Stimulated activated CD8-positive, alpha-beta memory T cell treated with anti-CD3 and anti-CD28 coated beads, Interleukin-12 subunit alpha, Interleukin-12 subunit beta, amount 100 ng/mL, for 24 hours (primary cell): Measurements from ENCODE around the gene TEX22.

Source experiments
- DNase-seq: peaks from one replicate; pipeline ENCODE4 v3.0.0-alpha.2; 2020; ENCODE audit errors: extremely low read depth

Gene TEX22

GRCh38 chr14:105384605-105385321 is 13.6 kb upstream of the TEX22 start:
- no peak for DNase-seq

GRCh38 chr14:105385322-105385637 is 13.1 kb upstream of the TEX22 start:
- DNase-seq = no peak

DNA sequence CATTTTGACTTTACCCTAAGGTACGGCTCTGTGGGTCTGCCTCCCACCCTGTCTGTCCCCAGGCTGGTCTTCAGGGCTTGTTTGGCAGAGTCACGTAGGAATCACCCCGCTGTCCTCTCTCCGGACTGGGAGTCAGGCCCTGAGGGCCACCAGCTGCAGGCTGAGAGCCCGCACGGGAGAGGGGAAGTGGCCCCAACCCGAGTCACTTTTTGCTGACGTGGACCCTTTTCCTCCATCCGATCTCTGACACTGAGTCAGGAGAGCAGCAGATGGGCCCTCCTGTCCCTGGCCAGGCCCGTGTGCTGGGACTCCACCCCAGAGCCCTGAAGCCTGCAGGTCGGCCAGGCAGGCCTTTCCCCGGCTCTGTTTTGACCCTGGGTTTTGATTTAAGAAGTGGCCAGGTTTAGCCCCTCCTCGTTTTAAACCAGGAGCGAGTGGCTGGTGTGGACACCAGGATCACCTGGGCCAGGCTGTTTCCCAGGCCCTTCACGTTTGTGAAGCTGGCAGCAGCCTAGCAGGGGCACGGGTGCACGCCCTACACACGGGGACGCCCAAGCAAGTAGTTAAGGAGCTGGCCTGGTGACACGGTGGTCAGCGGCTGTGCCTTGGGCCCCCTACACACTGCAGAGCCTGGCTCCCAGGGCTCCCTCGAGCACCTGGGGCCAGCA is 12.5 kb upstream of the TEX22 start:
- no peak for DNase-seq

DNA sequence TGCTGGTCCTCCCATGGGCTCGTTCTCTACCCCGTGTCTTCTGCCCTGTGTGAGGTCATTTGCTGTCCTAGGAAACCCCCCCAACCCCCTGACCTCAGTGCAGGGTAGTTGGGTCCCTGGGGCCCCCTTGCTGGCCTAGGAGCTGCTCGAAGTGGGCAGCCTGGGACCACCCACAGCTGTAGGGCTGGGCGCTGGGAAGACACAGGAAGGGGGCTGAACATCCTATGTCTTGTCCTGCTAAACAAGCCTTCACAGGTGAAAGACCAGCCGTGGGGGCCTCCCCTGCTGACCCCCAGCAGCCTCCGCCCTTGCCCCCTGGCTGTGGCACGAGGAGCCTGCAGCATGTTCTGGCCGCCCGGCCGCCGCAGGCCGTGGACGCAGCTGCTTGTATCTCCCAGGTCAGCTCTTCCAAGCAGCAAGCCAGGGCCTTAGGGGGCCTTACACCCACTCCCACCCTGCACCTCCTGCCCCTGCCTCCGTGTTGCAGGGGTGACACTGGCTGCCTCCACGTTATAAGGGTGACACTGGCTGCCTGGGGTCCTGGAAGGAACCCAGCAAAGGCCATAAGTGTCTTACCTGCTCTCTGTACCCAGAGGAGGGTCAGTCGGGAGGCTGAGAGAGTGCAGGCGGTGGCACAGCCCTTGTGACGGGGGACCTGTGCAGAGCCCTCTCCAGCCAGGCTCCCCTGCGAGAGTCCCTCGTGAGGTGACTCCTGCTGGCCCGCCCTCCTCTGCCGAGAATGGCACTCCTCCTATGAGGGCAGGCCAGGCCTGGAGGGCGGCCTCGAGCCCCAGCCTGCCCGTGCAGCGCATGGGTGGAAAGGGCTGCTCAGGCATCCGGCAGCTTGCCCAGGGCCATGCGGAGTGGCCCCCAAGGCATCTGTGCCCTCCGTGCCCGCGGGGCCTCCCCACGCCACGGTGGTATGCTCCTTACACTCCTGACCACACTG is 11.5 kb upstream of the TEX22 start:
- no peak for DNase-seq

- DNase-seq = no peak
Observed at GRCh38 chr14:105387530-105387922, 10.8 kb upstream of the TEX22 start.

GRCh38 chr14:105388110-105388951 is 10.0 kb upstream of the TEX22 start:
- DNase-seq = no peak

DNA sequence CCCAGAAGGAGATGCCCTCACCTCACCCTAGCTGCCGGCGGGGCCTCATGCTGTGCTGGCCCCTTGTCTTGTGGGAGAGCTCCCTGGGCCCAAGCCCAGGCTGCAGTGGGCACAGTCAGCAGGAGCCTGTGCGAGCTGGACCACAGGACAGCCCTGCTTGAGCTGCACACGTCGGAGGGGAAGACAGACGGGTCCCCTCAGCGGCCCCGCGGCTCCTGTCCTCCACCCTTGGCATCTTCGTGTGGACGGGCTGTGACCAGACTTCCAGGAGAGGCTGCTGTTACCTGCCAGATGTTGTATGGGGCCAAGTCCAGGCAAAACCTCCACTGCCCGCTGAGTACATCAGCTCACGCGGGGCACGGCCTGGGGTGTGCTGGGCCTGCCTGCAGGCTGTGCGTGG is 9.4 kb upstream of the TEX22 start:
- DNase-seq = no peak

DNA sequence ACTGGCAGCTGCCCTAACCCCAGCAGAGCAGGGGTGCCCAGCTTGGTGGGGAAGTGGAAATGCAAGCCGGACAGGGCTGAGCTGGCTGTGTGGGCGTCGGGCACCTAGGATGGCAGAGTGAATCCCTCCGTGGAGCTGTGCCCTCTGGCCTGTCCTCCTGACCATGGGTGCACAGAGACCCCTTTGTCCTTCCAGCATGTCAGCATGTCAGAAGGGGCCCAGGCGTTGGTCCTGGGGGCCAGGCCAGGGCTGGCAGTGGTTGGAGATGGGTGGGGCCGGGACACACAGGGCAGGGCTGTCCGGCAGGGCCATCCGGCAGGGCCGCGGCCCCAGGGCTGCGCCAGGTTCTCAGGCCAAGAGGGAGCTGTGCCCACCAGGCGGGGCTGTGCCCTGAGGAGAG is 8.8 kb upstream of the TEX22 start:
- DNase-seq = no peak

DNA sequence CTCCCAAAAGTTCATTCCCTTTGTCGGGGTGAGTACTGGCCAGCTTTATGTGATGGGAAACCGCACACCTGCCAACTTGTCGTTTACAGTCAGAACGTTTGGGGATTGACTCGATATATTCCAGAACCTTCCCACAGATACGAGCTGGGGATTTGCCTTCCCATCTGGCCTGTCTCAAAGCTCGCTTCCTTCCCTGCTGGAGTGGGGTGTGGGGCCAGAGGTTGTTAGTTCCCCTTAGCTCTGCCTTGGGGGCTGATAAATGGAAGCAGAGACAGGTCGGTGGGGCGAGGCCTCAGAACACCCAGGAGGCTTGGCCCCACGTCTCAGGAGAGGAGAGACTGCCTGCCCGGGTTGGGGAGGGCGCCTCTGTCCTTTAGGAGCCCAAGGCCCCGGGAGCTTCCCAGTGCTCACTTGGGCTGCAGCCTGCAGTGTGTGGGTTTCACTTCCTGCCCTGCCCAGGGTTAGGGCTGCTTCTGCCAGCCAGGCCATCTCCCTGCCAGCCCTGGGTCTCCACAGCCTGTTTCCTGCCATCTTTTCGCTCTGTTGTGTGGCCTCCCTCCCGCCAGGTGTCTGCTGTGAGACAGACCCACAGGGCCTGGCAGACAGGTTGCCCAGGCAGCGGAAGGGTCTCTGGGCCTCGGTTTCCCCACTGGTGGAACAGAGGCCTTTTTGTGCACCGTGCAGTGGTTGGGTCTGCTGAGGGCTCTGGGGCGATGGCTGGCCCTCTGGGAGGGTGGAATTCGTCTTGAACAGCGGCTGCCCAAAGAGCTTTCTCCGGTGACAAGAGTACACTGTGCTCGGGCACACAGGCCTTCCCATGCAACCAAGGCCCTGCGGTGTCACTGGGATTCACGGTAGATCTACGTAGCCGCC is 8.1 kb upstream of the TEX22 start:
- no peak for DNase-seq

- DNase-seq = no peak
Observed at GRCh38 chr14:105390849-105391500, 7.4 kb upstream of the TEX22 start.

GRCh38 chr14:105391541-105391940 is 6.8 kb upstream of the TEX22 start:
- no peak for DNase-seq

DNA sequence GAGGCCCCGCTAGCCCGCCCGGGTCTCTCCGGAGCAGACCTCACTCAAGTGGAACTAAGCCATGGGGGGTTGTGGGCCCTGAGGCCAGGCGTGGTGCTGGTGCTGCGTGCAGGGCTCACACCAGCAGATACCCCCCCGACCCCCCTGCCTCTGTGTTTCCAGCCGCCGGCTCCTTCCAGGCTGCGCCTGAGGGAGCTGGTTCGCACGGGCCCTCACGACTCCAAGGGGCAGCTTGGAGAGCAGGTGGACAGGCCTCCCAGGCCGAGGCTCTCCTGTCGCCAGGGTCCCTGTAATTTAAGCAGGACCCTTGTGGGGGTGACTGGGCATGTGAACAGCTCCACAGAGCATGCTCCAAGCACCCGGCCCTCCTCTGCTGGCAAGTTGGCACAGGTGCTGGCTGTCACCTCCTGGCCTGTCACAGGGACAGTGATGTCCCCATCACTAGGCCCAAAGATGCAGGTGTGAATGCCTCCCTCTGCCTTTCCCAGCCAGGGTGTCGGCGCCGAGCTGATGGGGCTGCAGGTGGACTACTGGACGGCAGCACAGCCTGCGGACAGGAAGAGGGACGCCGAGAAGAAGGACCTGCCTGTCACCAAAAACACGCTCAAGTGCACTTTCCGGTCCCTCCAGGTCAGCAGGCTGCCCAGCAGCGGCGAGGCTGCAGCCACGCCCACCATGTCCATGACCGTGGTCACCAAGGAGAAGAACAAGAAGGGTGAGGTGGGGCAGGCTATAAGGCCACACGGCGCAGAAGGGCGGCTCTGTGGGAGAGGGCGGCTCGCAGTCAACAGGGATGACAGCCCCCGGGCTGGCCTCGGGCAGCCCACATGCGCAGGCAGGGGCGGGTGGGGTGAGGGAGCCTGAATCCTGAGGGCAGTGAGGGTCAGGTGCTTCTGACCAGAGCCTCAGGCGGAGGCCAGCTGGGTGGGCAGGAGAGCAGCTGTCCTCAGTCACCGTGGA is 5.9 kb upstream of the TEX22 start:
- DNase-seq = no peak

- no peak for DNase-seq
Observed at GRCh38 chr14:105393151-105393550, 5.2 kb upstream of the TEX22 start.

GRCh38 chr14:105394714-105395537 is 3.4 kb upstream of the TEX22 start:
- DNase-seq = no peak

DNA sequence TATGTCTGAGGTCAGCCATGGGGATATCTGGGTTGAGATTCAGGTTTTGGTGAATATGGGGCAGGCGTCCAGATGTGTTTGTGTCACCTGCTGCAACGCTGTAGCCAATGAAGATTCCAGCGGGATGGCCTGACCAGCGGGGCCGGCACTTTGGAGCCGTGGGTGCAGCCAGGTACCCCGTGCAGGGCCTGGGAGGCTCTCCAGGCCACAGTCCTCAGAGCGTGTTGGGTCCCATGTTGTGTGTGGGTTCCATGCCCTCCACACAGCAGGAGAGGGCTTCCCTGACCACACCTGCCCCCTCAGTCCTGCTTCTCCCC is 2.8 kb upstream of the TEX22 start:
- DNase-seq = no peak

GRCh38 chr14:105397350-105397931 is 897 bp upstream of the TEX22 start:
- no peak for DNase-seq

DNA sequence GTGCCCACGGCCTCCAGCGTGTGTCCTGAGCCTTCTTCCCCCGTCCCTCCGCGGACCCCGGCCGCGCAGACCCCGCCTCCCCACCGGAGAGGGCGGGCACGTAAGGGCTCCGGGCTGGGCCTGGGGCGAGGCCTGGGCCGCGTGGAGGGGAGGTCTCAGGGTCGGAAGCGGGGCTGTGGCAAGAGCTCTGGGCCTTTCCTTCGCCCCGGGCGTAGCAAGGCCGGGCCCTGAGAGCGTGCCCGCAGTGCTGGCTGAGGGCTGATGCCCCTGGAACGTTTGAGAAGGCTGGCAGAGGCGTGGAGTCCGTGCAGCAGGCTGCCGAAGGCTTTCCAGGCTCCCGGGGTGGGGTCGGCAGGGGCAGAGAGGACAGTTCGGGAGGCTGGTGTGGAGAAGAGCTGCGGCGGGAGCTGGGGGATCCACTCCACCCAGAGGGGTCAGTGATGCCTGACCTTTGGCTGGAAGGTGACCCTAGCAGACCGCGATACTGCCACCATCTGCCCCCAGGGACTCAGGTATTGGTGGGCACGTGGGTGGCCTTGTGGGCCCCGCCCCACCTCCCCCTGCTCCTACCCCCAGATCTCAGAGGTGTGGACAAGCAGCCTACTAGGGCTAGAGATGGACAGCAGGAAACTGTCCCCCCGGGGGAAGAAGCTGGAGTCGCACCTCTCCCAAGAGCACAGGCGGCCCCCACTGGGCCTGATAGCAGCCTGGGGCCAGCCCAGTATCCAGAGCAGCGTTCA is 558 bp downstream of the TEX22 start:
- no peak for DNase-seq

- no peak for DNase-seq
Observed at GRCh38 chr14:105399466-105399775, 1.1 kb downstream of the TEX22 start.
